SK-N-MC (cell line): ENCODE measurements around the gene CELF1.

Experiments used
- DNase-seq: peaks from one replicate; pipeline ENCODE4 v3.0.0-alpha.2; 2011; ENCODE audit warnings: low read depth, low spot score
- H3K27ac ChIP-seq: fragments of 200-600 bp; sonication (generic); 2 replicates; pipeline ENCODE4 v1.5.1; 2016; ENCODE audit warnings: mixed run types
- H3K36me3 ChIP-seq: fragments of 200-600 bp; sonication (generic); 2 replicates; pipeline ENCODE4 v1.6.1; 2017; ENCODE audit warnings: antibody characterized with exemption, low read length, mixed read lengths; ENCODE audit not compliant: insufficient read depth
- H3K4me3 ChIP-seq: fragments of 200-600 bp; sonication (generic); 2 replicates; pipeline ENCODE4 v1.5.1; 2016
- H3K9ac ChIP-seq: fragments of 200-600 bp; sonication (generic); 2 replicates; pipeline ENCODE4 v1.8.0; 2017; ENCODE audit warnings: mixed run types, mixed read lengths; ENCODE audit not compliant: insufficient read length
- H3K9me3 ChIP-seq: fragments of 200-600 bp; sonication (generic); 2 replicates; pipeline ENCODE4 v1.6.1; 2017; ENCODE audit warnings: low read depth, mild to moderate bottlenecking, antibody characterized with exemption, low read length, moderate library complexity, mixed read lengths
- EZH2 ChIP-seq: fragments of 200-600 bp; sonication (generic); IDR thresholded peaks from one replicate; pipeline ENCODE4 v1.6.1; 2017; ENCODE audit warnings: antibody characterized with exemption
- FOXP2 ChIP-seq: optimal IDR thresholded peaks from 2 replicates; pipeline ENCODE3; 2011; ENCODE audit warnings: mild to moderate bottlenecking, moderate library complexity; ENCODE audit not compliant: insufficient read depth; ENCODE audit errors: extremely low read length, control extremely low read depth
- POLR2AphosphoS5 ChIP-seq: IDR thresholded peaks from 2 replicates; pipeline ENCODE4 v1.6.1; 2012; ENCODE audit warnings: mild to moderate bottlenecking, low read depth, low read length, borderline replicate concordance

The CELF1 gene

DNA sequence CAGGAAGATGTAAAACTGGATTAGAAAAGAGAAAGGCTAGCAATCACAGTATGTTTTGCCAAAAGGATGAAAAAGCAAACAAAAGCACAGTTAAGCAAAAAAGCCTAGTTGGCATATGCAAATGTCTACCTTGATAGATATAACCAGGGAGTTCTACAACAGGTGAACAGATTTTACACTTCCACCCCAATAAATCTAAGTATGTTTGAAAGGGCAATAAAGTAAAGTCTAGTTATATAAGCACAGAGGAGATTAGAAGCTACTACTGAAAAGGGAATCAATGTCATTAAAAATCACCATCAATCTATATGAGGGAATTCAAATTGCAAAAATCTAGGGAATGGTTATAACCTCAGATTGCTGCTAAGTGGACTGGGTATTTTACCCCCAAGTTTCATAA lies 49.7 kb downstream of the CELF1 start:
- Histone ChIP-seq H3K9me3 (no peaks in the 10 kb centered on the region), H3K36me3 (peaks cover 12% of the 10 kb centered on the region), H3K4me3 (no peak overlapping the region), H3K9ac (no peak overlapping the region), H3K27ac (peak overlapping the region; percentile 70)
- no peak for DNase-seq
- TF ChIP-seq EZH2 (no peak), FOXP2 (no peak), POLR2AphosphoS5 (no peak)

DNA sequence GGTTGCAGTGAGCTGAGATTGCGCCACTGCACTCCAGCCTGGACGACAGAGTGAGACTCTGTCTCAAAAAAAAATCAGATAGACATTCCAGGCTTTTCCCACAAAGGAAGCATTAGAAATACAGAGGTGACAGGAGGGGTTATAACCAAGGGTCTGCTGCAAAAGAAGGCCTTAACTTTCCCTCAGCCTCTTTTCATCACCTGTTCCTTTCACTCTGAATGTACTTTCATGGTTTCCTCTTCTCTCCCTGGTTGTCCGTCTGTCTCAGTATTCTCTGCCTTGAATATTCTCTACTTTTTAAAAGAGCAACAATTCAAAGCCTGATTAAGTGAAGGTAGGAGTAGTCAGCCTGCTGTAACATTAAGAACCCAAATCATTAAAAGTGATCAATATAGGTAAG lies 50.2 kb downstream of the CELF1 start:
- Histone ChIP-seq H3K36me3 (peaks cover 13% of the 10 kb centered on the region), H3K9ac (no peak overlapping the region), H3K9me3 (no peaks in the 10 kb centered on the region), H3K27ac (peak overlapping the region; percentile 70), H3K4me3 (no peak overlapping the region)
- TF ChIP-seq POLR2AphosphoS5 (no peak), EZH2 (no peak), FOXP2 (no peak)
- no peak for DNase-seq

DNA sequence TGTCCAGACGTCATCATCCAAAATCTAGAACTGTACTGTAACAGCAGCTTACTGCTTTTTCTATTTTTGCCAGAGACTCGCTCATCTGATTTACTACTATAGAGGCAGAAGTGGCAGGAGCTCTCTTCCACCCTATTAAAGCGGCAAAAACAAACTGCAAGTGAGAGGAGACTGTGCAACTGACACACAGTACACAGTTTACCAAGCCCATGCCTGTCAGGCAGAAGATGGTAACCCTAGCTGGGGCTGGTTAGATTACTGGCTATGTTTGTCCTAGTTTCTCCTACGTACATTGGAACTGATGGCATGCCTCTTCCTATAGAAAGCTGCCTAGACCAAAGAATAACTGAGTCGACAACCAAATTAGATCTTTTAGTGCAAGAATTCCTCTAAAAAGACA lies 51.8 kb downstream of the CELF1 start:
- H3K9me3 ChIP-seq: no peaks in the 10 kb centered on the region
- no peak for DNase-seq
- H3K4me3 ChIP-seq: no peak overlapping the region
- H3K36me3 ChIP-seq: peaks cover 16% of the 10 kb centered on the region
- TF ChIP-seq EZH2: no peak
- no peak for TF ChIP-seq POLR2AphosphoS5
- no peak for TF ChIP-seq FOXP2
- H3K9ac ChIP-seq: no peak overlapping the region
- H3K27ac ChIP-seq: no peak overlapping the region

DNA sequence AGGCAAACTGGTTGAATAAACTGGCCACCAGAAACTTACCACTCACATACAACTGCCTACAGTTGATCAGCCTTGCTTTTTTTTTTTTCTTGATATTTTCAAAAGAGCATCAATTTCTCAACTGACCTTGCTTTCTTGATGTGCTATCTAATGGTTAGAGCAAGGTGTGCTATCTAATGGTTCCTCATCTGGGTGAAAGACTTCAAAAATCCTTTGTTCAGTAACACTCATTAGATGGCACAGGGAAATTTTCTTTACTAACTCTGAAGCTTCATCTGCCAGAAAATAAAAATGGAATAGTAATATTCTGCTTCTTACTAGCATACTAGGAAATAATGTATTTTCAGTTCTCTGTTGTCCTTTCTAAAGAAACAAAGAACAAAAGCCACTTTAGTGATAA lies 52.8 kb downstream of the CELF1 start:
- no peak for DNase-seq
- H3K9me3 ChIP-seq: no peaks in the 10 kb centered on the region
- H3K9ac ChIP-seq: no peak overlapping the region
- H3K36me3 ChIP-seq: peaks cover 16% of the 10 kb centered on the region
- no peak overlapping the region for H3K4me3 ChIP-seq
- H3K27ac ChIP-seq: peak overlapping the region; percentile 18
- TF ChIP-seq FOXP2: no peak

DNA sequence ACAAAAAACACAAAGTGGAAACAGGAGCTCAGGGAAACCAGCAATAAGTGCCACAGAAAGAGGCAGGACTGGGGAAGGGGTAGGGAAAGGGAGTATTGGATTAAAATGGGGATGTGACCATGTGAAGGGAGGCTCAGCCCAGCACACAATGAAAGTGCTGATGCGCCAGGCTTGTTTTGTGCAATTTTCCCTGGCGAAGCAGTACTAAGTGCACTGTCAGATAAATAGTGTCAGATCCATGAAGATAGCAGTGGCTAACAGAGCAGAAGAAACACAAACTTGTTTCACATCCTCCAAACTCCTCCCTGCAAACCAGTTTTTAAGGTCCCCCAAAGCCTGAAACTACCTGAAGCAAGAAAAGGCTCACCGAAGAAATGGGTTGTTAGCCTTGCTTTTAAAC lies 53.3 kb downstream of the CELF1 start:
- DNase-seq: no peak
- Histone ChIP-seq H3K9me3 (no peaks in the 10 kb centered on the region), H3K4me3 (no peak overlapping the region), H3K27ac (peak overlapping the region; percentile 18), H3K36me3 (peaks cover 18% of the 10 kb centered on the region), H3K9ac (no peak overlapping the region)
- TF ChIP-seq FOXP2 (no peak), POLR2AphosphoS5 (no peak), EZH2 (no peak)

DNA sequence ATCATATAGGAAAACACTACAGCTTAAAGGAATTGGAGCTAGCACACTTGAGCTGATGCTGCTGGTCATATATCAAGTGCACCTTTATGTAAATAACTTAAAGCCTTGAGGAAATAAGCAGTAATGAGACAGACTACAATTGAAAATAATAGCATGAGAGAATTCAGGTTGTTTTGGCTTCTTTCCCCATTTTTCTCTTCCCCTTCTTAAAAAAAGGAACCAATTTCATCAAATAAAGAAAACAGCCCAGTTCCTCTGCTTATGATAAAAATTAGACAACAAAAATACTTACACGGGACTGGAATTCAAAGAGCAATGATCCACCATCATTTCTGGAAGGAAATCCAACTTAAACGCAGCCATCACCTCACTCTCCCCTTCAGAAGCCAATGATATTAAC lies 53.8 kb downstream of the CELF1 start:
- H3K27ac ChIP-seq: peak overlapping the region; percentile 18
- H3K36me3 ChIP-seq: peaks cover 23% of the 10 kb centered on the region
- H3K9ac ChIP-seq: no peak overlapping the region
- H3K9me3 ChIP-seq: no peaks in the 10 kb centered on the region
- H3K4me3 ChIP-seq: no peak overlapping the region
- no peak for TF ChIP-seq EZH2
- TF ChIP-seq POLR2AphosphoS5: no peak
- no peak for TF ChIP-seq FOXP2
- DNase-seq: no peak

DNA sequence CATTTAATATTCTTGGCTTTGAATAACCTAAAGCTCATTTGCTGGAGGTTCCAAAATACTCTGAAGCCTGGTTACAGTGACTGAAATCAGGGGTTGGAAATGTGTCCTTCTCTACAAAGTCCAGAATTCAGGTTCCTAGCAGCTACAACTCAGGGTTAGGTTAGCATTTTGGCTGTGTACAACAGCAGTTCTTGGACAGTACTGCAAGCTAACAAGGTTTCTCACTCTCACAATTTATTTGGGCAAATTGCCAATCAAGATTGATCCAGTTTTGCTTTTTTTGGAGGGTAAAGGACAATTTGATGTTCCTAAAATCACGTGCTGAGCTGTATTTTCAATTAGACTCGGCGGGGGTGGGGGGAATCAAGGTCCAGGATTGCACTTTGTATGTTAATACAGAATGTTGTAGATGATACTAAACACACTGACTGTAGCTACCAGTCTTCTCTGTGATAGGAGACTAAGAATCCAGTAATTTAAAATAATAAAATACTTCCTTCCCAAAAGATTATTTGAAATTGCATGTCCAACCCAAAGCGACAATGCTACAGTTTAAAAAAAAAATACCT lies 54.3 kb downstream of the CELF1 start:
- no peak for TF ChIP-seq FOXP2
- TF ChIP-seq EZH2: no peak
- no peak for TF ChIP-seq POLR2AphosphoS5
- H3K27ac ChIP-seq: peak overlapping the region; percentile 18
- H3K9ac ChIP-seq: no peak overlapping the region
- no peak overlapping the region for H3K4me3 ChIP-seq
- peaks cover 28% of the 10 kb centered on the region for H3K36me3 ChIP-seq
- DNase-seq: no peak
- no peaks in the 10 kb centered on the region for H3K9me3 ChIP-seq

DNA sequence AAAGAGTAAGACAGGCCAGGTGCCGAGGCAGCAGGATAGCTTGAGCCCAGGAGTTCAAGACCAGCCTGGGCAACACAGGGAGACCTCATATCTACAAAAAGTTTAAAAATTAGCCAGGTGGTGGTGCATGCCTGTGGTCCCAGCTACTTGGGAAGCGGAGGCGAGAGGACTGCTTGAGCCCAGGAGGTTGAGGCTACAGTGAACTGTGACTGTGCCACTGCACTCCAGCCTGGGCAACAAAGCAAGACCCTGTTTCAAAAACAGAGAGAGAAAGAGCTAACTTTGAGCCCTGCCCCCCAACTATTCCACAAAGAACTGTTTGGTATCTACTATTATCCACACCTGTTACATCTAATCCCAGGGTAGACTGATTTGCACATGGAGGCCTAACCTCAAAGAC lies 54.8 kb downstream of the CELF1 start:
- Histone ChIP-seq H3K27ac (peak overlapping the region; percentile 53; the same call in 1 of the 2 replicates), H3K4me3 (no peak overlapping the region), H3K9ac (no peak overlapping the region), H3K9me3 (no peaks in the 10 kb centered on the region), H3K36me3 (peaks cover 28% of the 10 kb centered on the region)
- no peak for DNase-seq
- TF ChIP-seq EZH2 (no peak), FOXP2 (no peak), POLR2AphosphoS5 (no peak)

DNA sequence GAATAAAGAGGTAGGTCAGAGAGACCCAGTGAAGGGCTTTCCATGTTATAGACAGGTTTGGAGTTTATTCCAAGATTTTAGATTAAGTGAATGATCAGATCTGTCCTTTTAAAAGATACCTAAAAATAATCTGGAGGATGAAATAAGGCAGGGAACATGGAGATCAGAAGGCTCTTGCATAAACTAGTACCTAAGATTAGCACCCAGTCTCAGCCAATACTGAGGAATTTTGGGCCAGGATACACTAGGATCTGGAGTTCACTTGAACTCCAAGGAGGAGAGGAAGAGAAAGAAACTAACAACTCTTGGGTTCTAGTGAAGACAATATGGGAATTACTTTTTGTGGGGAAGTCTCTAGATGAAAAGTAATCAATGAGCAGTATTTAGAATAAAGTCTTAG lies 56.1 kb downstream of the CELF1 start:
- no peaks in the 10 kb centered on the region for H3K9me3 ChIP-seq
- TF ChIP-seq POLR2AphosphoS5 (no peak), EZH2 (no peak), FOXP2 (no peak)
- H3K4me3 ChIP-seq: peak overlapping the region; percentile 34
- H3K9ac ChIP-seq: no peak overlapping the region
- DNase-seq: no peak
- peak overlapping the region; percentile 96 for H3K27ac ChIP-seq
- peaks cover 29% of the 10 kb centered on the region for H3K36me3 ChIP-seq

DNA sequence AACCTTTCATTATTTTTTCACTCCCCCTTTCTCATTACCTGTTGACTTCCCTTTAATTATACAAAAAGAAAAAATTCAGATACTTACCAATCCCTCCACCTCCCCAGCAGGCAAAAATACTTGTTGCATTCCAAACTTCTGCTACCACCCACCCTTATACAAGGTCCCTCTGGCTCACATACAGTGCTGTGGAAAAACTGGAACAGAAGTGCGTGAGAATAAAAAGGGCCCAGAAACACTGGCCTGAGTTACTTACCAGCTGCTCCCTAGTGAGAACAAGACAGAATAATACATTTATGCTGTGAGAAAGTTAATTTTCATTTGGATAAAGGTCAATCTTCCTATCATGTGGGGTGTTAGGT lies 57.1 kb downstream of the CELF1 start:
- H3K9me3 ChIP-seq: no peaks in the 10 kb centered on the region

More for the DNA sequence above, 57.1 kb downstream of the CELF1 start:
- H3K36me3 ChIP-seq: peaks cover 29% of the 10 kb centered on the region
- TF ChIP-seq FOXP2: no peak
- no peak for TF ChIP-seq POLR2AphosphoS5
- no peak for TF ChIP-seq EZH2
- no peak for DNase-seq
- H3K9ac ChIP-seq: peak overlapping the region; percentile 62
- peak overlapping the region; percentile 34 for H3K4me3 ChIP-seq
- H3K27ac ChIP-seq: peak overlapping the region; percentile 96
